ENCODE results near the gene CLDN22.

DNA sequence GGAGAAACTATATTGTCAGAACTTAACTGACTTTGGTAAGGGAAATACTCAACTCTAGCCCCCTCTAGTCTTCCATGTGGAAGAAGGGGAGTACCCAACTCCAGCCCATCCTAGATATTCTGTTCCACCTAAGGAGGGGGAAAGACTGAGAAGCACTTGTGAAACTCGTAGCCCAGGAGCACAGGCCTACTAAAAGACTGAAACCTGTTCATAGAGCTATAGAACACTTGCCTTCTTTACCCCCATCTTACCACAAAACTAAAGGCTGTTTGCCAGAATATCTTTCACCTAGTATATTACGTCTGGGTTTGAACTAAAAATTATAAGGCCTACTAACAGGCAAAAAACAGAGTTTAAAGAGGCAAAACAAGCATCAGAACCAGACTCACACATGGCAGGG, 15.5 kb downstream of the CLDN22 start:
- TF ChIP-seq HDAC6 (IDR thresholded peaks at IDR 0.05; ENCODE audit: low read depth, low read length): no peak
- TF ChIP-seq, protein P1, sequence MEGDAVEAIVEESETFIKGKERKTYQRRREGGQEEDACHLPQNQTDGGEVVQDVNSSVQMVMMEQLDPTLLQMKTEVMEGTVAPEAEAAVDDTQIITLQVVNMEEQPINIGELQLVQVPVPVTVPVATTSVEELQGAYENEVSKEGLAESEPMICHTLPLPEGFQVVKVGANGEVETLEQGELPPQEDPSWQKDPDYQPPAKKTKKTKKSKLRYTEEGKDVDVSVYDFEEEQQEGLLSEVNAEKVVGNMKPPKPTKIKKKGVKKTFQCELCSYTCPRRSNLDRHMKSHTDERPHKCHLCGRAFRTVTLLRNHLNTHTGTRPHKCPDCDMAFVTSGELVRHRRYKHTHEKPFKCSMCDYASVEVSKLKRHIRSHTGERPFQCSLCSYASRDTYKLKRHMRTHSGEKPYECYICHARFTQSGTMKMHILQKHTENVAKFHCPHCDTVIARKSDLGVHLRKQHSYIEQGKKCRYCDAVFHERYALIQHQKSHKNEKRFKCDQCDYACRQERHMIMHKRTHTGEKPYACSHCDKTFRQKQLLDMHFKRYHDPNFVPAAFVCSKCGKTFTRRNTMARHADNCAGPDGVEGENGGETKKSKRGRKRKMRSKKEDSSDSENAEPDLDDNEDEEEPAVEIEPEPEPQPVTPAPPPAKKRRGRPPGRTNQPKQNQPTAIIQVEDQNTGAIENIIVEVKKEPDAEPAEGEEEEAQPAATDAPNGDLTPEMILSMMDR (IDR thresholded peaks at IDR 0.05 in 2 of 3, conservative IDR thresholded peaks at IDR 0.05 in 1 of 3; ENCODE audit: insufficient read depth in 2 of 3, low read depth in 1 of 3, low read length in 3 of 3): no peak
- no peak for TF ChIP-seq ZFP1 (CRISPR knock-in tag; IDR thresholded peaks at IDR 0.05)
- no peak for TF ChIP-seq MTA3 (IDR thresholded peaks at IDR 0.05; ENCODE audit: borderline replicate concordance)

Data from K562 (cell line).